Erythroblast (primary cell): ENCODE results near the gene CDC42BPB.

Experiments used
- GATA1 ChIP-seq: IDR thresholded peaks from 2 replicates; pipeline ENCODE4 v1.6.1; 2011; ENCODE audit warnings: low read depth, mild to moderate bottlenecking, control low read depth, low read length, moderate library complexity
- POLR2A ChIP-seq: IDR thresholded peaks from 2 replicates; pipeline ENCODE4 v1.6.1; 2011; ENCODE audit warnings: mild to moderate bottlenecking, low read length

GRCh38 chr14:102999227-102999895, 58.0 kb downstream of the CDC42BPB start:
- no peak for TF ChIP-seq POLR2A
- TF ChIP-seq GATA1 = no peak
